ENCODE results near the gene RANBP1.
A peak's percentile ranks its signal among the peaks of the same experiment; 100 is the strongest.

The RANBP1 gene

DNA sequence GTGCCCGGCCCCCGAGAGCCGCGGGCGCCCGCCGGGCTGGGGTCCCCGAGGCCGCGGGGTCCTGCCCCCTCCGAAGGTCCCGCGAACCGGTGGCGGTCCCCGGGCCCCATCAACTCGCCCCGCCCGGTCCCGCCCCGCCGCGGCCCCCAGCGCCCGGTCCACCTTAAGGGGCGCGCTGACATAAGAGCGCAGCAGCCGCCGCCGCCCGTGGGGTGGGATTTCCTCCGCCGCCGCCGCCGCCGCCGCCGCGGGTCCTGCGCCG is 15.6 kb downstream of the RANBP1 start, which contains the start of gene ZDHHC8:
Gene ZDHHC8 (plus strand): TSS at position 208 of the 262 bp plus-strand sequence. CDS start 144 bp downstream, outside the sequence.
- Histone ChIP-seq H3K9me3 (ENCODE audit: control insufficient read depth, low read length) (no peaks in the 10 kb centered on the region), H3K9ac (ENCODE audit: low read length) (peak within 1 kb of the TSS; percentile 68), H3K27me3 (ENCODE audit: control insufficient read depth, insufficient read depth, low read length) (no peaks in the 10 kb centered on the region), H3K4me1 (ENCODE audit: control insufficient read depth, insufficient read depth, low read length) (peaks cover 24% of the 10 kb centered on the region), H3K4me3 (ENCODE audit: low read length) (peak within 1 kb of the TSS; percentile 31), H3K36me3 (ENCODE audit: control insufficient read depth, insufficient read depth, low read length) (no peaks in the 10 kb centered on the region)

- Histone ChIP-seq H3K9ac (ENCODE audit: low read length) (peak overlapping the region; percentile 64), H3K9me3 (ENCODE audit: control insufficient read depth, low read length) (no peaks in the 10 kb centered on the region), H3K4me1 (ENCODE audit: control insufficient read depth, insufficient read depth, low read length) (peaks cover 24% of the 10 kb centered on the region), H3K36me3 (ENCODE audit: control insufficient read depth, insufficient read depth, low read length) (no peaks in the 10 kb centered on the region), H3K27me3 (ENCODE audit: control insufficient read depth, insufficient read depth, low read length) (no peaks in the 10 kb centered on the region), H3K4me3 (ENCODE audit: low read length) (peak overlapping the region; percentile 25)
Observed at GRCh38 chr22:20131859-20132685, 16.2 kb downstream of the RANBP1 start.

DNA sequence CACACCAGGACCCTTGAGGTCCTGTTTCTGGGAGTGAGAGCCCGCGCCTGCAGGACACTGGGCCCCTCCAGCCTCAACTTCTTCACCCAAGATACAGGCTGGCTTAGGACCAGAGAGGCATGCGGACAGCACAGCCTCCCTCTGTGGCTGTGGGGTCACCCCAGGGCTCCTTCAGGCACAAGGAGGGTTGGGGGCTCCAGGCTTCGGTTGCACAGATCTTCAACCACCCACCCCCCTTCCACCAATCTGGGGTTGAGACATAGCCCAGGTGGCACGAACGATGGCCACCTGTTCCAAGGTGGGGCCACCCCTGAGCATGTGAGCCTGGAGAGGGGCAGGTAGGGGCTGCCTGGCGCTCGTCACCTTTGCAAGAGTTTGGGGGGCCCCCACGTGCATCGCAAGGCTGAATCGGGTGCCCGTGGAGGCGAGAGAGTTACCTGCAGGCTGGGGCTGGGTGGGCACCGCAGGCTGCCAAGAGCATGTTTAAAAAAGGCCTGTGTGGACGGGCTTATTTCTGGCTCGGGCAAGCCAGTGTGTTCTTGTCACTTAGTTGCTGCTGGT is 16.9 kb downstream of the RANBP1 start:
- Histone ChIP-seq H3K4me3 (ENCODE audit: low read length) (peak overlapping the region; percentile 25), H3K9ac (ENCODE audit: low read length) (peak overlapping the region; percentile 64), H3K4me1 (ENCODE audit: control insufficient read depth, insufficient read depth, low read length) (peaks cover 30% of the 10 kb centered on the region), H3K9me3 (ENCODE audit: control insufficient read depth, low read length) (no peaks in the 10 kb centered on the region), H3K36me3 (ENCODE audit: control insufficient read depth, insufficient read depth, low read length) (no peaks in the 10 kb centered on the region), H3K27me3 (ENCODE audit: control insufficient read depth, insufficient read depth, low read length) (no peaks in the 10 kb centered on the region)

GRCh38 chr22:20133930-20134549 is 18.1 kb downstream of the RANBP1 start:
- no peaks in the 10 kb centered on the region for H3K27me3 ChIP-seq (ENCODE audit: control insufficient read depth, insufficient read depth, low read length)
- H3K9ac ChIP-seq (ENCODE audit: low read length) = no peak overlapping the region
- H3K4me3 ChIP-seq (ENCODE audit: low read length) = no peak overlapping the region
- H3K4me1 ChIP-seq (ENCODE audit: control insufficient read depth, insufficient read depth, low read length) = peaks cover 33% of the 10 kb centered on the region
- H3K36me3 ChIP-seq (ENCODE audit: control insufficient read depth, insufficient read depth, low read length) = no peaks in the 10 kb centered on the region
- no peaks in the 10 kb centered on the region for H3K9me3 ChIP-seq (ENCODE audit: control insufficient read depth, low read length)

- Histone ChIP-seq H3K9me3 (ENCODE audit: control insufficient read depth, low read length) (no peaks in the 10 kb centered on the region), H3K9ac (ENCODE audit: low read length) (no peak overlapping the region), H3K4me3 (ENCODE audit: low read length) (no peak overlapping the region), H3K4me1 (ENCODE audit: control insufficient read depth, insufficient read depth, low read length) (peaks cover 32% of the 10 kb centered on the region), H3K36me3 (ENCODE audit: control insufficient read depth, insufficient read depth, low read length) (no peaks in the 10 kb centered on the region), H3K27me3 (ENCODE audit: control insufficient read depth, insufficient read depth, low read length) (no peaks in the 10 kb centered on the region)
Observed at GRCh38 chr22:20135265-20135664, 19.4 kb downstream of the RANBP1 start.

DNA sequence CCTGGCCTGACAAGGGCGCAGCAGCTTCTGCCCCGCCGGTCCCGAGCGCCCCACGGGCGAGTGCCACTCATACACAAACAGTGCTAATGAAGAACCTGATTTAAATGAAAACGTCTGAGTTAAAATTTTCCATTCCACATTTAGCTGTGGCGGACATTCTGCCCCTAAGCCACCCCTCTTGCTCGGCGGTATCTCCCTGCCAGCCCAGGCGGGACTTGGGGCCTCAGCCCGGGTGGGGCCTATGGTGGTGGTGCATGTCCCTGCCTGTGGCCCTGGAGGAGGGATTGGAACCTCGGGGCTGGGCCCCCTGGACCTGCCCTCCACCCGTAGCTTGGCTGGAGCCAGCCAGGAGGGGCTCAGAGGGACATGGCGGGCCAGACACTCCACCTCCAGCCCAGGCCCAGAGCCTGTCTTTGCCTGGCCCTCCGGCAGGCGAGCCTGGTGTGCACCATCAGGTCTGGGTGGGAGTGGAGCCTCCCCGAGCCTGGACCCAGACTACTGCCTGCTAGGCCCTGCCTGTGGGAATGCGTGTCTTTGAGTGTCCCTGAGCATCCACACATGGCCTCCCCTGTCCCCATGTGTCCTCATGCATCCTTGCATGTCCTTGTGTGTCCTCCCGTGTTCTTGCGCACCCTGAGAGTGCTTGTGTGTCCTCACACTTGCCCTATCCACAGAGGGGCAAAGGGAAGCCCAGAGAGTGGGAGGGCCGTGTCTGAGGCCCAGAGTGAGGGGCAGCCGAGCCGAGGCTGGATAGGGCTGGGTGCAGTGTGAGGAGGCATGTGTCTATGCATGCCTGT is 20.1 kb downstream of the RANBP1 start:
- Histone ChIP-seq H3K27me3 (ENCODE audit: control insufficient read depth, insufficient read depth, low read length) (no peaks in the 10 kb centered on the region), H3K36me3 (ENCODE audit: control insufficient read depth, insufficient read depth, low read length) (no peaks in the 10 kb centered on the region), H3K4me3 (ENCODE audit: low read length) (no peak overlapping the region), H3K4me1 (ENCODE audit: control insufficient read depth, insufficient read depth, low read length) (peaks cover 27% of the 10 kb centered on the region), H3K9me3 (ENCODE audit: control insufficient read depth, low read length) (no peaks in the 10 kb centered on the region), H3K9ac (ENCODE audit: low read length) (no peak overlapping the region)

- peaks cover 27% of the 10 kb centered on the region for H3K4me1 ChIP-seq (ENCODE audit: control insufficient read depth, insufficient read depth, low read length)
- no peaks in the 10 kb centered on the region for H3K36me3 ChIP-seq (ENCODE audit: control insufficient read depth, insufficient read depth, low read length)
- no peak overlapping the region for H3K9ac ChIP-seq (ENCODE audit: low read length)
- no peak overlapping the region for H3K4me3 ChIP-seq (ENCODE audit: low read length)
- H3K27me3 ChIP-seq (ENCODE audit: control insufficient read depth, insufficient read depth, low read length) = no peaks in the 10 kb centered on the region
- H3K9me3 ChIP-seq (ENCODE audit: control insufficient read depth, low read length) = no peaks in the 10 kb centered on the region
Observed at GRCh38 chr22:20136603-20136873, 20.6 kb downstream of the RANBP1 start.

DNA sequence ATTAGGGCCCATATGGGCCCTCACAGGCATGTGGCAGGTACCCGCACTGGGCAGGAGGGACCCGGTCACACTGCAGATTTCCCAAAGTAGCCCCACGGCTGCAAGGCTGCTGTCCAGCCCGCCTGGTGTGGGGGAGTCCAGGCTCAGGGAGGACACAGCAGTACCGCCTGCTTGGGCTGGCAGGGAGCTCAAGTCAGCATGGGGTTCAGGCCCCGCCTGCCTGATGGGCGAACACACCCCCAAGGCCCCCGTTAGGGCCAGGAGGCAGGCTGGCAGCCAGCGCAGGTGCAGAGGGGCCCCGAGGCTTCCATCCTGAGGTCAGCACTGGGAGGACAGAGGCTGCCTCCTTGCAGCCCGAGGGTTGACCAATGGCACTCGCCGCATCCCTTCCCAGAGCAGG is 21.2 kb downstream of the RANBP1 start:
- Histone ChIP-seq H3K4me1 (ENCODE audit: control insufficient read depth, insufficient read depth, low read length) (peaks cover 27% of the 10 kb centered on the region), H3K9ac (ENCODE audit: low read length) (no peak overlapping the region), H3K27me3 (ENCODE audit: control insufficient read depth, insufficient read depth, low read length) (no peaks in the 10 kb centered on the region), H3K9me3 (ENCODE audit: control insufficient read depth, low read length) (no peaks in the 10 kb centered on the region), H3K36me3 (ENCODE audit: control insufficient read depth, insufficient read depth, low read length) (no peaks in the 10 kb centered on the region), H3K4me3 (ENCODE audit: low read length) (no peak overlapping the region)

GRCh38 chr22:20137671-20138416 is 21.9 kb downstream of the RANBP1 start:
- Histone ChIP-seq H3K36me3 (ENCODE audit: control insufficient read depth, insufficient read depth, low read length) (no peaks in the 10 kb centered on the region), H3K9ac (ENCODE audit: low read length) (no peak overlapping the region), H3K4me1 (ENCODE audit: control insufficient read depth, insufficient read depth, low read length) (peaks cover 19% of the 10 kb centered on the region), H3K27me3 (ENCODE audit: control insufficient read depth, insufficient read depth, low read length) (no peaks in the 10 kb centered on the region), H3K9me3 (ENCODE audit: control insufficient read depth, low read length) (no peaks in the 10 kb centered on the region), H3K4me3 (ENCODE audit: low read length) (no peak overlapping the region)

DNA sequence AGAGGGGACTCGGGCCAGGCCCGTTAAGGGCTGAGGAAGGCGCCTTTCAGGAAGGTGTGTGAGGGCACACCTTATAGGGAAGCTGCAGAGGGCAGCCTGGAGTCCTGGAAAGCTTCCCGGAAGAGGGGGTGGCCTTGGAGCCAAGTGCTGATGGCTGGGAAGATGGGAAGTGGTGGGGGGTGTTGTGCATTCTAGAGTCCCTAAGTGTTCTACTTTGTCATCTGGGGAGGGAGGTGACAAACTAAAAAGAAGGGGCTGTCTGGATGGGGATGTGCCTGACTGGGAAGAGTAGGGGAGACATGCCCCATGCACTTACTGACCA is 22.5 kb downstream of the RANBP1 start:
- H3K9me3 ChIP-seq (ENCODE audit: control insufficient read depth, low read length) = no peaks in the 10 kb centered on the region
- H3K4me1 ChIP-seq (ENCODE audit: control insufficient read depth, insufficient read depth, low read length) = peaks cover 17% of the 10 kb centered on the region

DNA sequence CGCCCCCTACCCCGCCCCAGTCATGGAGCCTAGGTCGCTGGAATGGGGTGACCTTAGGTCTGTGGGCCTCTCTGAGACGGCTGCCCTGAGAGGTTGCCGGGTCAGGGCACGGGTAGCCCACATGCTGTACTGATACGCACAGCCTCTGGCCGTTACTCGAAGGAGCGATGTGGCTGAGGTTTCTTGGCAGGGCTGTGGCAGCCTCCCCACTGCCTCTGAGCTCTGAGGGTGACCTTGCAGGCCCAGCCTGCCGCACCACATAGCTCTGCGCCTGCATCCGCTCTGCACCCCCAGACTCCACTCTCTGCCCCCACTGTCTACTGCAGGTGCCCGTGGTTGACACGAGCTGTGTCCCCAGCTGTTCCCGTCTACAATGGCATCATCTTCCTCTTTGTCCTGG is 23.0 kb downstream of the RANBP1 start:
- H3K9me3 ChIP-seq (ENCODE audit: control insufficient read depth, low read length) = no peaks in the 10 kb centered on the region
- no peak overlapping the region for H3K4me3 ChIP-seq (ENCODE audit: low read length)
- H3K36me3 ChIP-seq (ENCODE audit: control insufficient read depth, insufficient read depth, low read length) = no peaks in the 10 kb centered on the region
- peaks cover 15% of the 10 kb centered on the region for H3K4me1 ChIP-seq (ENCODE audit: control insufficient read depth, insufficient read depth, low read length)
- H3K27me3 ChIP-seq (ENCODE audit: control insufficient read depth, insufficient read depth, low read length) = no peaks in the 10 kb centered on the region
- H3K9ac ChIP-seq (ENCODE audit: low read length) = no peak overlapping the region

More for the DNA sequence above, 22.5 kb downstream of the RANBP1 start:
- Histone ChIP-seq H3K27me3 (ENCODE audit: control insufficient read depth, insufficient read depth, low read length) (no peaks in the 10 kb centered on the region), H3K9ac (ENCODE audit: low read length) (no peak overlapping the region), H3K36me3 (ENCODE audit: control insufficient read depth, insufficient read depth, low read length) (no peaks in the 10 kb centered on the region), H3K4me3 (ENCODE audit: low read length) (no peak overlapping the region)

Data from mucosa of stomach (tissue), 1 donor.